DMS114 treated with DMSO at 0.1 percent for 48 hours (cell line): ENCODE measurements around the gene SNRPF.

Source experiments
- DNase-seq: peaks from one replicate; lab custom pipeline; 2025; ENCODE audit not compliant: unreplicated experiment; lab: John Stamatoyannopoulos, UW

Gene SNRPF

GRCh38 chr12:95859344-95859816 lies 628 bp downstream of the SNRPF start:
- DNase-seq: no peak

- DNase-seq: no peak
Observed at GRCh38 chr12:95859947-95860850, 1.4 kb downstream of the SNRPF start.

GRCh38 chr12:95862038-95862437 lies 3.3 kb downstream of the SNRPF start:
- no peak for DNase-seq

GRCh38 chr12:95863337-95863736 lies 4.6 kb downstream of the SNRPF start:
- no peak for DNase-seq

GRCh38 chr12:95870897-95871296 lies 12.1 kb downstream of the SNRPF start:
- DNase-seq: no peak

DNA sequence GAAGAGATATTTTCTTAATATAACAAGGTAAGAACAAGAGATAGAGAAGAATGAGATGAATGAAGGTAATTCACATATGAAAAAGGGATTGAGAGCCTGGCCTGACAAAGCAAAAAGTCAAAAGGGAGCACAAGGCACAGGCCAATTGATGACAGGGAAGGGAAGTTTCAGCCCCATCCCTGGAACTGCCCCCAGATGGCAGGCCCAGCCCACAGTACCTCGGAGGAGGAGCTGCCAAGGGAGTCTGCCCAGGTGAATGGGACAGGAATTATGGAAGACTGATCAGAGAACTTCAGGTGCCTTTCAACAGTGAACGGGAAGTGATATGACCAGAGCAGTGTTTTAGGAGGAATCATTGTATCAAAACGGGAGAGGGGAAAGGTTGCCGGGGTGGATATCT lies 15.7 kb downstream of the SNRPF start:
- no peak for DNase-seq

GRCh38 chr12:95877622-95878021 lies 18.9 kb downstream of the SNRPF start:
- DNase-seq: no peak

DNA sequence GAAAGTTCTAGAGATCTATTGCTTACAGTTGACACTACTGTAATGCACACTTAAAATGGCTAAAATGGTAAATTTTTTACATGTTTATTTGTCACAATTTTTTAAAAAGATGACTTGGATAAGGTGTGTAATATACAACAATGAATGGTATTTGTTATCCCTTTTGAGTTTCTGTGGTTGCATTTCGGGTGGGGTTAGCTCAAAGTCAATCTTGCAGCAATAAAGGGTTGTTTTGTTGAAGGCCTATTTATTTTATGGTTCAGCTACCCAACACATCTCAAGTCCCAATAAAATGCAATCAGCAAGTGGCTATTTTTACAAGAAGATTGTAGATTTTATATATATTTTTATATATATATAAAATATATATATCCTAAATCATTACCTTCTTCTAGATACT lies 22.1 kb downstream of the SNRPF start:
- DNase-seq: no peak

DNA sequence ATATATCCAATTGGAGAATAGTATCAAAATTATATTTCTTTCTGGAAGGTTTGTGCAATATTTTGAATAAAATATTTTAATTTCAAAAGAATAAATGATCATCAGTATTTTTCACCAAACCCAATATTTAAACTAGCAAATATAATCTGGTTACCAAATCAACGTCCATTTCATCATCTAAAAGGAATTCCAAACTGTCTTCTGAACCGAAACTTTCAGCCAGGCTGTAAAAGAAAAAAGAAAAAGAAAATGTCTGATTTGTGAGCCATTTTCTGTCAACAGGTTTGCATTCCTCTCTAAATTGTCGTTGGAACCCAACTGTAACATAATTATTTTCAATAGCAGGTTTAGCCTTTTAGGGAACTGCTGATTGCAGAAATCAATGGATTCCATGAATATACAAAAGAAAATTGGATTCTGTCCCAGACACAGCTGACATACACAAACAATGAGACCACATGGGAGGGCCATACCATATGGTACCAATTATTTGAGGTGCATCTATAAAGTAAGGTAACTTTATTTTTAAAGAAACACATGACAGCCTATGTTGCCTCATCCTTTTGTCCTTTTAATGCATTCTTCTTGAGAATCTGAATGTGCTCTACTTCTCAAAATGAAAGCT lies 22.7 kb downstream of the SNRPF start:
- no peak for DNase-seq

DNA sequence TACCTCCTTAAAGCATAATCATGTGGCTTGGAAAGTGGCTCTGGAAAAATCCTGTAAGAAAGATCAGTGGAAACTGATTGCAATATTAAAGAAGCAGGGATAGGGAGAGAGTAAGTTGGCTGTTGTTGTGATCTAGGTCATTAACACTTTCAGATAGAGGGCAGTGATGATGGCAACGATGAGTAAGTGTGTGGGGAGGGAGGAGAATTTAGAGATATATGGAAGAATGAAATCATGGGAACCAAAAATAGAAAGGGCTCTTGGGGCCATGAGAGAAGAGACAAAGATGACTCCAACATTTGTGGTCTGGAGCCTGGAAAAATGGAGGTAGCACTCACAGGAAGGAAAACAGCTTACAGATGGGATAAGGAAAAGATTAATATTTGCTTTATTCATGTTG lies 23.3 kb downstream of the SNRPF start:
- no peak for DNase-seq

DNA sequence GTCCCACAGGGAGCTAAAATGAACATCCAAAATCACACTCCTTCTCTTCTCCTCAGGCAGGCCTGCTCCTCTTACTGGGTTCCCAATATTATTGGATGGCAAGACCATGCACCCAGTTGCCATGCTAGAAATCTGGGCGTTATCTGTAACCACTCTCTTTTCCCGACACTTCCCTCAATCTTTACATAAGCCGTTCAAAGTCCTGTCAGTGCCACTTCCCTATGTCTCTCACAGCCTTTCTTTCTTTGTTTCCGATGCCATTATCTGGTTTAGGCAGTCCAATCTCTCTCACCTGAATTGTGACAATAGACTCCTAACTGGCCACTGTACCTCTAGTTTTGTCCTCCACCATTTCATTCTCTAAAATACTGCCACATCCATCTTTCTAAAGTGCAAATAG lies 24.1 kb downstream of the SNRPF start:
- no peak for DNase-seq

DNA sequence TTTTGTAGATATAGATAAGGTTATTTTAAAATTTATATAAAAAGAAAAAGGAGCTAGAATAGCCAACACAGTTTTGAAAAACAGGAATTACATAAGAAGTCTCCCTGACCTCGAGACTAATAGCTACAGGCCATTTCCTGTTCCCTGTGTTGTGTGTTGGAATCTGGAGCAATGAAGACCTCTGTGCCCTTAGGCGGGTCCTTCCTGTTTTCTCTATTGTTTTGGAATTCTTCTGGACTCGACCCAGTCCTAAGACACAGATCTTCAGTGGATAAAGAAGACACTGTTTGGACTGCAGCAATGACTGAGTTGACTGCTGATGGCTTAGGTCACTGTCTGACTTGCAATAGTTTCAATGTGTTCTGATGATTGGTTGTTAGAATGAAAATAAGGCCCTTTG lies 26.2 kb downstream of the SNRPF start:
- DNase-seq: no peak

- DNase-seq: no peak
Observed at GRCh38 chr12:95887311-95887710, 28.6 kb downstream of the SNRPF start.

DNA sequence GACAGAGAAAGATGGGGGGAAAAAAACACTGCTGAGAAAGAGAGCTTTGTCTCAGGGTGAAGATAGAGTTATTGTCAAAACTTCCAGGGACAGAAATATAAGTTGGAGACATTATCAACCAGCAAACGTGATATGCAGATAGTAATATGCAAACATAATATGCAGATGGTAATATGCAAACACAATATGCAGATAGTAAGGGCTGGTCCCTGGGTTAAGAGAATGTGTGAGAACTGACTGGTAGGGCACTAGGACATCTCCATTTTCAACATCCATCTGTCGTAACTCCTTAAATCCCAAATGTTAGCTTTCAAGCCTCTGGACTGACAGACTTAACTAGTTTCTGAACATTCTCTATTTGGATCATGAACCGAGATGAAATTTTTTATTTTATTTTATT lies 32.2 kb downstream of the SNRPF start:
- DNase-seq: no peak

DNA sequence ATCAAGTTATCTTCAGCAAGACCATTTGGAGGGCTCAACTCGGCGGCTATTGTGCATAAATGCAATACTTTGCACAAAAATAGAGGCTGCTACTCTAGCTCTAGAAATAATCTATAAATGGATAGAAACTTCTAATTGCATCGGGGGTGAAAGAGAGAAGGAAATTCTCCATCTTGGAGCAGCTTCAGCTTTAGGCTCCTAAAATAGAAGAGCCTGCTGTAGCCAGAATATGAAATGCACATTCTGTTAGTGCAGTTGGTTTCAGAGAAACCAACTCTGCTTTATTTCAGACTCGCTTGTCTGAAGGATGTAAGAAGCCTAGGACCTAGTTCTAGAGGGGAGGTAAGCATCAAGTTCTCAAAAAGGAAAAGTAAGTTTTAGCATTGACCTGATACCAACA lies 38.1 kb downstream of the SNRPF start:
- no peak for DNase-seq

- DNase-seq: no peak
Observed at GRCh38 chr12:95898081-95898480, 39.3 kb downstream of the SNRPF start.

- no peak for DNase-seq
Observed at GRCh38 chr12:95908573-95908972, 49.8 kb downstream of the SNRPF start.

GRCh38 chr12:95909871-95910270 lies 51.1 kb downstream of the SNRPF start:
- DNase-seq: no peak
